OCI-LY3 (cell line): ENCODE results near the gene COX15.

Source experiments
- H2AFZ ChIP-seq: fragments of 200-600, 300-600 bp; shearing (Covaris generic); 2 replicates; pipeline ENCODE4 v1.6.0; 2014; ENCODE audit warnings: antibody characterized with exemption, low read depth, low read length
- H3K27ac ChIP-seq: fragments of 200-600, 300-600 bp; sonication (generic); 2 replicates; pipeline ENCODE4 v1.5.1; 2014; ENCODE audit warnings: mild to moderate bottlenecking, low read length, moderate library complexity, mixed read lengths
- H3K27me3 ChIP-seq: fragments of 200-600, 300-600 bp; sonication (generic); 2 replicates; pipeline ENCODE4 v1.6.1; 2014; ENCODE audit warnings: low read depth, low read length, mixed read lengths
- H3K36me3 ChIP-seq: fragments of 200-600, 300-600 bp; sonication (generic); replicated peaks from 2 replicates; pipeline ENCODE3; 2014; ENCODE audit warnings: low read depth, low read length, mixed read lengths
- H3K4me1 ChIP-seq: fragments of 300-600, 200-600 bp; sonication (generic); 2 replicates; pipeline ENCODE4 v1.6.1; 2014; ENCODE audit warnings: low read length, mixed read lengths
- H3K4me2 ChIP-seq: fragments of 200-600, 300-600 bp; sonication (generic); 2 replicates; pipeline ENCODE4 v1.6.1; 2014; ENCODE audit warnings: low read length, mixed read lengths
- H3K4me3 ChIP-seq: fragments of 300-600, 200-600 bp; sonication (generic); 2 replicates; pipeline ENCODE4 v1.5.1; 2014; ENCODE audit warnings: antibody characterized with exemption, mild to moderate bottlenecking, low read length, moderate library complexity
- H3K79me2 ChIP-seq: fragments of 300-600, 200-600 bp; shearing (Covaris generic); 2 replicates; pipeline ENCODE4 v1.6.1; 2014; ENCODE audit warnings: mild to moderate bottlenecking, low read length, mixed read lengths
- H3K9ac ChIP-seq: fragments of 300-600, 200-600 bp; shearing (Covaris generic); 2 replicates; pipeline ENCODE4 v1.6.0; 2014; ENCODE audit warnings: mild to moderate bottlenecking, low read length, moderate library complexity
- H3K9me3 ChIP-seq: fragments of 200-600, 300-600 bp; shearing (Covaris generic); 2 replicates; pipeline ENCODE4 v1.6.1; 2014; ENCODE audit warnings: low read length, mixed read lengths; ENCODE audit not compliant: insufficient read depth
- H4K20me1 ChIP-seq: fragments of 200-600, 300-600 bp; sonication (generic); 2 replicates; pipeline ENCODE4 v1.6.1; 2016; ENCODE audit warnings: low read length, mixed read lengths; ENCODE audit not compliant: insufficient read depth
- CTCF ChIP-seq: fragments of 200-600, 300-600 bp; sonication (generic); IDR thresholded peaks from 2 replicates; pipeline ENCODE4 v1.5.1; 2014; ENCODE audit warnings: antibody characterized with exemption, low read length, low read depth
- EZH2phosphoT487 ChIP-seq: fragments of 200-600 bp; shearing (Covaris generic); IDR thresholded peaks from 2 replicates; pipeline ENCODE4 v1.6.1; 2018; ENCODE audit warnings: antibody characterized with exemption, mixed run types, low read depth

The COX15 gene

GRCh38 chr10:99689461-99689860 lies 42.5 kb downstream of the COX15 start:
- H3K4me1 ChIP-seq = peaks cover 24% of the 10 kb centered on the region
- no peak for TF ChIP-seq CTCF
- no peak for TF ChIP-seq EZH2phosphoT487
- no peak overlapping the region for H3K4me3 ChIP-seq
- no peak overlapping the region for H3K9ac ChIP-seq
- H3K4me2 ChIP-seq = no peak overlapping the region
- H3K27ac ChIP-seq = no peak overlapping the region
- H3K36me3 ChIP-seq = no peaks in the 10 kb centered on the region
- H2AFZ ChIP-seq = no peak overlapping the region
- no peaks in the 10 kb centered on the region for H3K79me2 ChIP-seq
- H4K20me1 ChIP-seq = no peaks in the 10 kb centered on the region
- H3K27me3 ChIP-seq = no peaks in the 10 kb centered on the region
- H3K9me3 ChIP-seq = no peaks in the 10 kb centered on the region

GRCh38 chr10:99685597-99685967 lies 46.3 kb downstream of the COX15 start:
- peak overlapping the region; percentile 24; the same call in 1 of the 2 replicates for H3K4me3 ChIP-seq
- H3K9ac ChIP-seq = no peak overlapping the region
- H3K27me3 ChIP-seq = no peaks in the 10 kb centered on the region
- no peaks in the 10 kb centered on the region for H3K36me3 ChIP-seq
- H3K4me2 ChIP-seq = peak overlapping the region; percentile 44
- no peak for TF ChIP-seq EZH2phosphoT487
- TF ChIP-seq CTCF = no peak
- H3K79me2 ChIP-seq = no peaks in the 10 kb centered on the region
- H4K20me1 ChIP-seq = no peaks in the 10 kb centered on the region
- H3K27ac ChIP-seq = peak overlapping the region; percentile 61
- H2AFZ ChIP-seq = no peak overlapping the region
- no peaks in the 10 kb centered on the region for H3K9me3 ChIP-seq
- peaks cover 24% of the 10 kb centered on the region for H3K4me1 ChIP-seq

- no peak overlapping the region for H3K4me3 ChIP-seq
- no peak overlapping the region for H3K27ac ChIP-seq
- H2AFZ ChIP-seq = no peak overlapping the region
- TF ChIP-seq CTCF = no peak
- TF ChIP-seq EZH2phosphoT487 = no peak
- H3K4me2 ChIP-seq = no peak overlapping the region
- no peaks in the 10 kb centered on the region for H3K79me2 ChIP-seq
- peaks cover 18% of the 10 kb centered on the region for H3K4me1 ChIP-seq
- H3K27me3 ChIP-seq = no peaks in the 10 kb centered on the region
- H3K9ac ChIP-seq = no peak overlapping the region
- no peaks in the 10 kb centered on the region for H3K36me3 ChIP-seq
- no peaks in the 10 kb centered on the region for H4K20me1 ChIP-seq
- H3K9me3 ChIP-seq = no peaks in the 10 kb centered on the region
Measured at GRCh38 chr10:99682752-99683151, 49.2 kb downstream of the COX15 start.
